PC-9 (cell line): Measurements from ENCODE around the gene SMIM36. TPM values are rescaled to one million over a fixed set of nuclear protein-coding genes. Genes with fewer than 3 reads are reported as not detected.

Source experiments
- BruUV-seq: library from RNA; stranded (reverse); fragments of 400-500 nt; replicated peaks from 2 replicates; lab custom pipeline; 2021; lab: Mats Ljungman, UMichigan
- CTCF ChIA-PET: fragments of 300-600 bp; sonication (Branson Sonifier 250); formaldehyde crosslinking; loops from one replicate; lab custom pipeline; 2022; ENCODE audit warnings: antibody characterized with exemption; lab: Charles Lee
- POLR2A ChIA-PET: fragments of 300-600 bp; sonication (Branson Sonifier 250); formaldehyde crosslinking; loops from one replicate; lab custom pipeline; 2022; ENCODE audit warnings: antibody characterized with exemption; ENCODE audit not compliant: unreplicated experiment; lab: Charles Lee
- DNase-seq, 2 experiments: peaks; one replicate each; pipeline versions ENCODE4 v3.0.0 to v3.0.0-alpha.2; 2015 to 2022; ENCODE audit warnings: mixed read lengths in 1 of 2
- H2AFZ ChIP-seq: fragments of 200-600 bp; sonication (generic); 2 replicates; pipeline ENCODE4 v1.8.1; 2017; ENCODE audit warnings: antibody characterized with exemption
- H3F3A ChIP-seq: fragments of 200-600 bp; sonication (generic); 2 replicates; pipeline ENCODE4 v1.8.1; 2017; ENCODE audit warnings: antibody characterized with exemption, mild to moderate bottlenecking, low read depth; ENCODE audit not compliant: insufficient read depth
- H3K27ac ChIP-seq: fragments of 200-600 bp; sonication (generic); 2 replicates; pipeline ENCODE4 v1.6.1; 2016; ENCODE audit warnings: mixed run types
- H3K27me3 ChIP-seq: fragments of 200-600 bp; sonication (generic); 2 replicates; pipeline ENCODE4 v1.6.1; 2016; ENCODE audit warnings: low read depth, mixed run types; ENCODE audit not compliant: insufficient read depth
- H3K36me3 ChIP-seq: fragments of 200-600 bp; sonication (generic); 2 replicates; pipeline ENCODE4 v1.6.1; 2016; ENCODE audit warnings: low read depth, mixed run types
- H3K4me1 ChIP-seq: fragments of 200-600 bp; sonication (generic); replicated peaks from 2 replicates; pipeline ENCODE4 v1.6.1; 2016; ENCODE audit warnings: mixed run types; ENCODE audit not compliant: insufficient read depth
- H3K4me2 ChIP-seq: fragments of 200-600 bp; sonication (generic); 2 replicates; pipeline ENCODE4 v1.6.1; 2017; ENCODE audit warnings: mixed run types
- H3K4me3 ChIP-seq: fragments of 200-600 bp; sonication (generic); 2 replicates; pipeline ENCODE4 v1.6.1; 2016; ENCODE audit warnings: mixed run types
- H3K79me2 ChIP-seq: fragments of 200-600 bp; sonication (generic); 2 replicates; pipeline ENCODE4 v1.6.1; 2017; ENCODE audit warnings: low read depth, mixed run types
- H3K9me2 ChIP-seq: fragments of 200-600 bp; sonication (generic); 2 replicates; pipeline ENCODE4 v1.8.1; 2017; ENCODE audit warnings: mild to moderate bottlenecking; ENCODE audit not compliant: insufficient read depth
- H3K9me3 ChIP-seq: fragments of 200-600 bp; sonication (generic); 2 replicates; pipeline ENCODE4 v1.8.1; 2016; ENCODE audit warnings: low read depth; ENCODE audit not compliant: insufficient read depth
- H4K20me1 ChIP-seq: fragments of 200-600 bp; sonication (generic); 2 replicates; pipeline ENCODE4 v1.8.1; 2017; ENCODE audit not compliant: insufficient read depth
- EZH2 ChIP-seq: fragments of 200-600 bp; sonication (generic); IDR thresholded peaks from 2 replicates; pipeline ENCODE4 v1.8.0; 2017; ENCODE audit warnings: antibody characterized with exemption, low read depth
- intact Hi-C: fragments of 100-400 bp; cut with micrococcal nuclease; formaldehyde crosslinking; loops from one replicate; pipeline ENCODE4 v1.10.0; 2022; ENCODE audit not compliant: unreplicated experiment
- total RNA-seq: library from RNA; stranded (reverse); gene quantifications from 2 replicates; pipeline ENCODE4 v1.2.3, GENCODE V29; 2021
- TF ChIP-seq, protein P1 (sequence below): fragments of 200-600 bp; sonication (generic); conservative IDR thresholded peaks from 2 replicates; pipeline ENCODE4 v1.6.1; 2017; ENCODE audit warnings: mixed run types, antibody characterized with exemption, mild to moderate bottlenecking, moderate library complexity

SMIM36 gene
- total RNA-seq, 1 experiment from 2014 or later, result not detected

DNA sequence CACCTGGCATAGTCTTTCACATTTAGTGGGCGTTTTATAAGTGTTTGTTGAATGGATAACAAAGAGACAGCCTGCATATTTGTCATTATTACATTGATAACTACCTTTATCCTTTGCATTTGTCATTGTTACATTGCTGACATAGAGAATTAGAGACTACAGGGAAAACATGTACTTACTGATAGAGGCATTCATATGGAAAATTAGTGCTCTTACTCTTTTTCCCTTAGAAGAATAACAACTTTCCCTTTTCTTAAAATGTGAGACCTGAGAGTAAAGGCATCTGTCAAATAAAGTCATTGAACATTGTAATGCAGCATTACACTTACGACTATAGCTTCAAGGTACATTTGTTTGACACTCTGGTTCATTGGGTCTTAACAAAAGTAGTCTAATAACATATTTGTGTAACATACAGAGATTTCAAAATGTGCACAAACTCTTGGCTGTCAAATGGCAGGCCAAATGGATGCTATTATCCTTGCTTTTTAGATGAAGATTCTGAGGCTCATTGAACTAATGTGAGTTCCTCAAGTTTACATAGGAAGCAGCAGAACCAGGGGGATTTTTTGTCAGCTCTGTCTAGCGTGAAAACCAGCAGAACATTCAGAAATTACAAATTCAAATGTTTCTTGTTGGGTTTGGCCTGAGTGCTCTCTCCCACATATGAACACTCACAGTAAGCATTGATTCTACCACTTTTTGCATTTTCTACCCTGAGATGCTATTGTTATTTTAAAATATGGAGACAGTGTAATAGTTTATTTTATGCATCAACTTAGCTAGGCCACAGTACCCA is 28.5 kb downstream of the SMIM36 start:
- H3K36me3 ChIP-seq, result no peaks in the 10 kb centered on the region
- intact Hi-C loops, result no loop called here
- no peak overlapping the region for H3K4me2 ChIP-seq
- no TSS peak for BruUV-seq
- H3K27me3 ChIP-seq, result no peaks in the 10 kb centered on the region
- H4K20me1 ChIP-seq, result no peaks in the 10 kb centered on the region
- H3K79me2 ChIP-seq, result no peaks in the 10 kb centered on the region
- no peak overlapping the region for H2AFZ ChIP-seq
- no peaks in the 10 kb centered on the region for H3F3A ChIP-seq
- H3K9me3 ChIP-seq, result no peaks in the 10 kb centered on the region
- H3K27ac ChIP-seq, result no peak overlapping the region
- no peaks in the 10 kb centered on the region for H3K4me1 ChIP-seq
- H3K9me2 ChIP-seq, result no peaks in the 10 kb centered on the region
- TF ChIP-seq, protein P1, sequence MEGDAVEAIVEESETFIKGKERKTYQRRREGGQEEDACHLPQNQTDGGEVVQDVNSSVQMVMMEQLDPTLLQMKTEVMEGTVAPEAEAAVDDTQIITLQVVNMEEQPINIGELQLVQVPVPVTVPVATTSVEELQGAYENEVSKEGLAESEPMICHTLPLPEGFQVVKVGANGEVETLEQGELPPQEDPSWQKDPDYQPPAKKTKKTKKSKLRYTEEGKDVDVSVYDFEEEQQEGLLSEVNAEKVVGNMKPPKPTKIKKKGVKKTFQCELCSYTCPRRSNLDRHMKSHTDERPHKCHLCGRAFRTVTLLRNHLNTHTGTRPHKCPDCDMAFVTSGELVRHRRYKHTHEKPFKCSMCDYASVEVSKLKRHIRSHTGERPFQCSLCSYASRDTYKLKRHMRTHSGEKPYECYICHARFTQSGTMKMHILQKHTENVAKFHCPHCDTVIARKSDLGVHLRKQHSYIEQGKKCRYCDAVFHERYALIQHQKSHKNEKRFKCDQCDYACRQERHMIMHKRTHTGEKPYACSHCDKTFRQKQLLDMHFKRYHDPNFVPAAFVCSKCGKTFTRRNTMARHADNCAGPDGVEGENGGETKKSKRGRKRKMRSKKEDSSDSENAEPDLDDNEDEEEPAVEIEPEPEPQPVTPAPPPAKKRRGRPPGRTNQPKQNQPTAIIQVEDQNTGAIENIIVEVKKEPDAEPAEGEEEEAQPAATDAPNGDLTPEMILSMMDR, result no peak
- no peak for TF ChIP-seq EZH2
- peak in 1 of 2 experiments; percentile 4 for DNase-seq
- H3K4me3 ChIP-seq, result no peak overlapping the region
- ChIA-PET POLR2A (no interaction called here), CTCF (no interaction called here)

DNA sequence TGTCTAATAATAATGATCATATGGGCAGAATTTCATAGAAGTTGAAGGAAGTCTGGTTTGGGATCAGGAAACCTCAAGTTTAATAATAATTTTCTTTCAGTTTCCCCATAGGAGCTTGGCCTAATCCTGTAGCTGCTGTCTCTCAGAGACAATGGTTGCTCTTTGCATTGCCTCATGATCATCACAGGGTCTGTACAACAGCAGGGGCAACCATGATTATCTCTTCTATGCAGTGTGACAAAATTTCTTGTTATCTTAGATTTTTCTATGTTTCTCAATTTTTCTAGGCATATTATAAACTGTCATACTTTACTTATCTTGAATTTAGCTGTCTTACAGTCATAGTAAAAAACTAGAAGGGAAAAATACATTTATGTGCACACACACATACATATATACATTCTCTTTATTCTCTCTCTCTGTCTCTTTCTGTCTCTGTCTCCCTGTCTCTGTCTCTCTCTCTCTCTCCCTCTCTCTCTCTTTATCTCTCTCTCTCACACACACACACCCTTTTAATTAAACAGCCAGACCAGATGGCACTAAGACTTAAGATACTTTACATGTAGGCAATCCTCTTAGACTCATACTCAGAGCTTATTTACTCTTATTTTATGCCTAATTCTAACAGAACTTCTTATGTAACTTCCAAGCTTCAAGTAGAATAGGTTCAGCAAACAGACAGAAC is 30.5 kb downstream of the SMIM36 start:
- ChIA-PET POLR2A (no interaction called here), CTCF (no interaction called here)
- Histone ChIP-seq H3K9me2 (no peaks in the 10 kb centered on the region), H3K4me1 (no peaks in the 10 kb centered on the region), H3F3A (no peaks in the 10 kb centered on the region), H3K4me2 (no peak overlapping the region), H3K36me3 (no peaks in the 10 kb centered on the region), H3K4me3 (no peak overlapping the region), H2AFZ (no peak overlapping the region), H4K20me1 (no peaks in the 10 kb centered on the region), H3K9me3 (no peaks in the 10 kb centered on the region), H3K79me2 (no peaks in the 10 kb centered on the region), H3K27ac (no peak overlapping the region), H3K27me3 (no peaks in the 10 kb centered on the region)
- no TSS peak for BruUV-seq
- DNase-seq, result peak in 1 of 2 experiments; percentile 31
- intact Hi-C loops, result no loop called here
- TF ChIP-seq EZH2, result no peak
- TF ChIP-seq, protein P1, result no peak

DNA sequence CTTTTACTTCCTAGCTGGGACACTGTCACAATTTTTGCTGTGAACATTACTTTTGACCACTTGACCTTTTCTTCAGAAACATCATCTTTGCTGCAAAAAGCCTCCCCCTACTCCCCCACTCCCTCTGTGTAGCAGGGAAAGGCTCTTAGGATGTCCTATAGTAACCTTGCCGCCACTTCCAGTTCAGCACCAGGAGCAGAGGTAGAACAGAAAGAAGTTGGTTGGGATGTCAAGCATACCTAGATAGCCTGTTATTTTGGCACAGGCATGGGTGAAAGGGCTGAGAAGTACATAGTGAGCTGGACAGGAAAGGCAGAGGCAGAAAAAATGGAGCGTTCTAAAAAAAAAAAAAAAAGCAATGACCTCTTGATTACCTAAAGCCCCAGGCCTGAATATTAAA is 31.3 kb downstream of the SMIM36 start:
- no peak overlapping the region for H2AFZ ChIP-seq
- H3K4me3 ChIP-seq, result no peak overlapping the region
- H3K27ac ChIP-seq, result no peak overlapping the region
- ChIA-PET POLR2A (no interaction called here), CTCF (no interaction called here)
- DNase-seq, result peak in 1 of 2 experiments; percentile 28
- TF ChIP-seq, protein P1, result no peak
- no peak for TF ChIP-seq EZH2
- H3K9me2 ChIP-seq, result no peaks in the 10 kb centered on the region
- no peaks in the 10 kb centered on the region for H3K36me3 ChIP-seq
- no peak overlapping the region for H3K4me2 ChIP-seq
- BruUV-seq, result no TSS peak
- no peaks in the 10 kb centered on the region for H3K27me3 ChIP-seq
- no peaks in the 10 kb centered on the region for H4K20me1 ChIP-seq
- intact Hi-C loops, result no loop called here
- H3K79me2 ChIP-seq, result no peaks in the 10 kb centered on the region
- H3F3A ChIP-seq, result no peaks in the 10 kb centered on the region
- no peaks in the 10 kb centered on the region for H3K9me3 ChIP-seq
- H3K4me1 ChIP-seq, result no peaks in the 10 kb centered on the region
